Loucy (cell line): ENCODE data around the gene EML1.

Experiments
- EZH2phosphoT487 ChIP-seq: fragments of 200-600 bp; IDR thresholded peaks from 2 replicates; pipeline ENCODE4 v1.6.1; 2018; ENCODE audit warnings: antibody characterized with exemption, mild to moderate bottlenecking, moderate library complexity, borderline replicate concordance
- TF ChIP-seq, protein P1 (sequence below): fragments of 200-600 bp; sonication (generic); conservative IDR thresholded peaks from 2 replicates; pipeline ENCODE4 v1.5.1; 2014; ENCODE audit warnings: mild to moderate bottlenecking, antibody characterized with exemption, low read length

DNA sequence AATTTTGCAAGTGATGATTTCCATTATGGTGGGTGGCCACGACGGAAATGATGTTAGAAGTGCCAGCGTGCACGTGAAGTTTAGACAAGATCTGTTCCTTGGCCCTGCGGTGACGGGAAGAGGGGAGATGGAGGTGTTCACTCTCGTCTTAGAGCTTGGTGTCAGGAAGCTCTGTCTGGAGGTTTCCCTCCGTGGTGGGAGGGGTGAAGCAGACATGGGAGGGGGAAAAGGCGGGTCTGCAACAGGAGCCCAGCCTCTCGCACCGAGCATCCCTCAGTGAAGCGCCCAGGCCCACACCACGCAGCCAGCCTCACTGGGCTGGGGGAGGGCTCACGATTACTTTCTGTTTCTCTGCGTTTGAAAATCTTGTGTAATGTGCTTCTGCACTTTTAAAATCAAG, 26.3 kb downstream of the EML1 start:
- TF ChIP-seq, protein P1, sequence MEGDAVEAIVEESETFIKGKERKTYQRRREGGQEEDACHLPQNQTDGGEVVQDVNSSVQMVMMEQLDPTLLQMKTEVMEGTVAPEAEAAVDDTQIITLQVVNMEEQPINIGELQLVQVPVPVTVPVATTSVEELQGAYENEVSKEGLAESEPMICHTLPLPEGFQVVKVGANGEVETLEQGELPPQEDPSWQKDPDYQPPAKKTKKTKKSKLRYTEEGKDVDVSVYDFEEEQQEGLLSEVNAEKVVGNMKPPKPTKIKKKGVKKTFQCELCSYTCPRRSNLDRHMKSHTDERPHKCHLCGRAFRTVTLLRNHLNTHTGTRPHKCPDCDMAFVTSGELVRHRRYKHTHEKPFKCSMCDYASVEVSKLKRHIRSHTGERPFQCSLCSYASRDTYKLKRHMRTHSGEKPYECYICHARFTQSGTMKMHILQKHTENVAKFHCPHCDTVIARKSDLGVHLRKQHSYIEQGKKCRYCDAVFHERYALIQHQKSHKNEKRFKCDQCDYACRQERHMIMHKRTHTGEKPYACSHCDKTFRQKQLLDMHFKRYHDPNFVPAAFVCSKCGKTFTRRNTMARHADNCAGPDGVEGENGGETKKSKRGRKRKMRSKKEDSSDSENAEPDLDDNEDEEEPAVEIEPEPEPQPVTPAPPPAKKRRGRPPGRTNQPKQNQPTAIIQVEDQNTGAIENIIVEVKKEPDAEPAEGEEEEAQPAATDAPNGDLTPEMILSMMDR: no peak
- TF ChIP-seq EZH2phosphoT487: no peak
